SK-N-SH treated with all-trans-retinoic acid at 6 μM for 48 hours (cell line): ENCODE results near the gene P2RY1.

Experiments
- ARNTL ChIP-seq: fragments of 450-650 bp; formaldehyde crosslinking; IDR thresholded peaks from 2 replicates; pipeline ENCODE4 v1.5.0; 2020; ENCODE audit warnings: low read depth, mild to moderate bottlenecking, moderate library complexity, borderline replicate concordance
- SNAI2 ChIP-seq: fragments of 250-450 bp; sonication (Bioruptor Pico); IDR thresholded peaks from 2 replicates; pipeline ENCODE4 v1.5.0; 2020; ENCODE audit warnings: mild to moderate bottlenecking, moderate library complexity
- TCF4 ChIP-seq: fragments of 250-450 bp; sonication (Bioruptor Pico); IDR thresholded peaks from 2 replicates; pipeline ENCODE4 v1.8.0; 2021; ENCODE audit warnings: mild to moderate bottlenecking, moderate library complexity, borderline replicate concordance
- ZC3H10 ChIP-seq: fragments of 250-450 bp; sonication (Bioruptor Pico); IDR thresholded peaks from 2 replicates; pipeline ENCODE4 v1.5.1; 2021; ENCODE audit warnings: mild to moderate bottlenecking, moderate library complexity
- ZFP30 ChIP-seq: fragments of 450-650 bp; formaldehyde crosslinking; IDR thresholded peaks from 2 replicates; pipeline ENCODE4 v1.5.0; 2022; ENCODE audit warnings: mild to moderate bottlenecking, moderate library complexity
- ZNF8 ChIP-seq: fragments of 450-650 bp; formaldehyde crosslinking; IDR thresholded peaks from 2 replicates; pipeline ENCODE4 v1.5.0; 2020; ENCODE audit warnings: mild to moderate bottlenecking, moderate library complexity

DNA sequence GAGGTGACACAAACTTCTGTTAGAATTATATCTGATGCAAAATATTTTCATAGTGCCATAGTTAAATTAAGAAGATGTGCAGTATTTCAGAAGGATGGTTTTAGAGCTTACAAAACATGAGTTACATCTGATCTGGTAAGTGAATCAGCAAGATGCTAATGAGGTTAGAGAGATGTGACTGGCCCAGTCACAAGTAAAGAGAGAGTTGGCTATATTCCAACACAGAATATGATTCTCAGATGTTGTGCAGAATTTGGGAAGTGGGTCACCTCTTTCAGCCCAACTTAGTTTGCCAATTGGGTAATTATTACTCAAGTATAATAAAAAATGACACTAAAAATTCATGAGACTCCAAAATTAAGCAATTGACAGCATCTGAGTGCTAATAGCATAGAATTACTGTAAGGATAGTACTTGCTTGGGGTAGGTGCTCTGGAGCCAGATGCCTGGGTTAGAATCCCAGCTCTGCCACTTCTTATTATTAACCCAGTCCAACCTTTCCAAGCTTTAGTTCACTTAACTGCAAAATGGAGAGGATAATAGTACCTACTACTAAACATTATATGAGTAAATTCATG lies 30.8 kb downstream of the P2RY1 start:
- TF ChIP-seq TCF4 (CRISPR knock-in tag), result no peak; the same call in 1 of the 2 replicates
- TF ChIP-seq ARNTL (CRISPR knock-in tag), result no peak
- TF ChIP-seq ZC3H10 (CRISPR knock-in tag), result no peak
- TF ChIP-seq ZFP30 (CRISPR knock-in tag), result no peak
- TF ChIP-seq SNAI2 (CRISPR knock-in tag), result no peak
- TF ChIP-seq ZNF8, result no peak
